HEK293 (cell line): Measurements from ENCODE around the gene SRD5A1.

Source experiments
- KLF10 ChIP-seq: fragments of 450-650 bp; IDR thresholded peaks from 2 replicates; pipeline ENCODE4 v1.5.1; 2018; ENCODE audit warnings: missing biosample characterization, mild to moderate bottlenecking, missing genetic modification characterization
- KLF9 ChIP-seq: fragments of 450-650 bp; formaldehyde crosslinking; IDR thresholded peaks from 2 replicates; pipeline ENCODE4 v1.5.1; 2016; ENCODE audit warnings: missing biosample characterization, missing genetic modification characterization, low read depth
- TCF7L2 ChIP-seq: IDR thresholded peaks from 2 replicates; pipeline ENCODE4 v1.6.1; 2011; ENCODE audit warnings: low read depth, mild to moderate bottlenecking, inconsistent platforms, low read length, moderate library complexity, borderline replicate concordance
- ZBTB20 ChIP-seq: fragments of 450-650 bp; formaldehyde crosslinking; IDR thresholded peaks from 2 replicates; pipeline ENCODE4 v1.5.1; 2016; ENCODE audit warnings: missing biosample characterization, missing genetic modification characterization
- ZNF518A ChIP-seq: fragments of 450-650 bp; formaldehyde crosslinking; conservative IDR thresholded peaks from 2 replicates; pipeline ENCODE4 v1.5.1; 2016; ENCODE audit warnings: low read depth, missing biosample characterization, missing genetic modification characterization
- TF ChIP-seq, protein P1 (sequence below): fragments of 450-650 bp; formaldehyde crosslinking; IDR thresholded peaks from 2 replicates; pipeline ENCODE4 v1.5.1; 2016; ENCODE audit warnings: missing biosample characterization, missing genetic modification characterization

DNA sequence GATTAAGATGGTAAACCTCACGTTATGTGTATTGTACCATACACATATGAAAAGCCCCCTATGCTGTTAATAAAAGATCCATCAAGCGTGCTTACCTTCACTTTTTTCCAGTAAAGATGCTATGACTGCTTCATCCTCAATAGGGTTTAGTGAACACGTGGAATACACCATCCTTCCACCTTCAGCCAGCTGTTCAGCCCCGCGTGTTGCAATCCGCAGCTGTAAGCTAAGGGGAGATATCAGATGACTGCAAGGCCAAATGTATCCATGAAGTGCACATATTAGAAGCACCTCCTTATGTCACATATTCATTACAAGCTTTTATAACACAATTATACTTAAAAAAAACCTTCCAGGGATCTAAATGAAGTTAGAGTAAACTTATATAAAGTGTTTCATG is 16.6 kb upstream of the SRD5A1 start:
- TF ChIP-seq, protein P1, sequence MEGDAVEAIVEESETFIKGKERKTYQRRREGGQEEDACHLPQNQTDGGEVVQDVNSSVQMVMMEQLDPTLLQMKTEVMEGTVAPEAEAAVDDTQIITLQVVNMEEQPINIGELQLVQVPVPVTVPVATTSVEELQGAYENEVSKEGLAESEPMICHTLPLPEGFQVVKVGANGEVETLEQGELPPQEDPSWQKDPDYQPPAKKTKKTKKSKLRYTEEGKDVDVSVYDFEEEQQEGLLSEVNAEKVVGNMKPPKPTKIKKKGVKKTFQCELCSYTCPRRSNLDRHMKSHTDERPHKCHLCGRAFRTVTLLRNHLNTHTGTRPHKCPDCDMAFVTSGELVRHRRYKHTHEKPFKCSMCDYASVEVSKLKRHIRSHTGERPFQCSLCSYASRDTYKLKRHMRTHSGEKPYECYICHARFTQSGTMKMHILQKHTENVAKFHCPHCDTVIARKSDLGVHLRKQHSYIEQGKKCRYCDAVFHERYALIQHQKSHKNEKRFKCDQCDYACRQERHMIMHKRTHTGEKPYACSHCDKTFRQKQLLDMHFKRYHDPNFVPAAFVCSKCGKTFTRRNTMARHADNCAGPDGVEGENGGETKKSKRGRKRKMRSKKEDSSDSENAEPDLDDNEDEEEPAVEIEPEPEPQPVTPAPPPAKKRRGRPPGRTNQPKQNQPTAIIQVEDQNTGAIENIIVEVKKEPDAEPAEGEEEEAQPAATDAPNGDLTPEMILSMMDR (tag by site-specific recombination): no peak
- TF ChIP-seq ZNF518A (tag by site-specific recombination): no peak
- no peak for TF ChIP-seq KLF10 (tag by site-specific recombination)
- no peak for TF ChIP-seq ZBTB20 (tag by site-specific recombination)
- no peak for TF ChIP-seq TCF7L2
- no peak for TF ChIP-seq KLF9 (tag by site-specific recombination)
